Measurements from ENCODE around the gene BBS4.
"Not testable (repeated sequence)": the region's sequence is repeated elsewhere in the genome, so short reads cannot be mapped to it uniquely, and the experiment has no call there.

The BBS4 gene

DNA sequence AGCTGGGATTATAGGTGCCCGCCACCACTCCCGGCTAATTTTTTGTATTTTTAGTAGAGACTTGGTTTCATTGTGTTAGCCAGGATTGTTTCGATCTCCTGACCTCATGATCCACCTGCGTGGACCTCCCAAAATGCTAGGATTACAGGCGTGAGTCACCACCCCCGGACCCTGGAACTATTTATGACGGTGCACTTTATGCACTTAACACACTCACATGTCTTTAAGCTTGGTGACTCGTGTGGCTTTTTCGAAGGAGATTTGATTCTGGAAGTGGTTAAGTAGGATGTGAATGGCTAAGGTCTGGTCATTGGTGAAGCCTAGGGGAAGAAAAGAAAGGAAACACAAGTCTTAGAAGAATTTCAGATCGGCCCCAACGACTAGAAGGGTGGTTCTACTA lies 20.3 kb downstream of the BBS4 start:
- no peak for DNase-seq

DNA sequence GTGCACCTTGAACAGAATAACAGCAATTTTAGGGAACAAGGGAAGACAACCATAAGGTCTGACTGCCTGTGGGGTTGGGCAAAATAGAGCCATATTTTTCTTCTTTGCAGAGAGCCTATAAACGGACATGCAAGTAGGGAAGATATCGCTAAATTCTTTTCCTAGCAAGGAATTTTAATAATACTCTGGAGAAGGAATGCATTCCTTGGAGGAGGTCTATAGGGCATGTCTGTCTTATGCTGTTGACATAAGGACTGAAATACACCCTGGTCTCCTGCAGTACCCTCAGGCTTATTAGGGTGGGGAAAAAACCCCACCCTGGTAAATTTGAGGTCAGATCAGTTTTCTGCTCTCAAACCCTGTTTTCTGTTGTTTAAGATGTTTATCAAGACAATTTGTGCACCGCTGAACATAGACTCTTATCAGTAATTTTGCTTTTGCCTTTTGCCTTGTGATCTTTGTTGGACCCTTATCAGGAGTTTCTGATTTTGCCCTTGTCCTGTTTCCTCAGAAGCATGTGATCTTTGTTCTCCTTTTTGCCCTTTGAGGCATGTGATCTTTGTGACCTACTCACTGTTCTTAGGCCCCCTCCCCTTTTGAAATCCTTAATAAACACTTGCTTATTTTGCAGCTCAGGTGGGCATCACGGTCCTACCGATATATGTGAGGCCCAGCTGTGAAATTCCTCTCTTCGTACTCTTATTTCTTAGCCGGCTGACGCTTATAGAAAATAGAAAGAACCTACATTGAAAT lies 22.7 kb downstream of the BBS4 start:
- DNase-seq: not testable (repeated sequence)

DNA sequence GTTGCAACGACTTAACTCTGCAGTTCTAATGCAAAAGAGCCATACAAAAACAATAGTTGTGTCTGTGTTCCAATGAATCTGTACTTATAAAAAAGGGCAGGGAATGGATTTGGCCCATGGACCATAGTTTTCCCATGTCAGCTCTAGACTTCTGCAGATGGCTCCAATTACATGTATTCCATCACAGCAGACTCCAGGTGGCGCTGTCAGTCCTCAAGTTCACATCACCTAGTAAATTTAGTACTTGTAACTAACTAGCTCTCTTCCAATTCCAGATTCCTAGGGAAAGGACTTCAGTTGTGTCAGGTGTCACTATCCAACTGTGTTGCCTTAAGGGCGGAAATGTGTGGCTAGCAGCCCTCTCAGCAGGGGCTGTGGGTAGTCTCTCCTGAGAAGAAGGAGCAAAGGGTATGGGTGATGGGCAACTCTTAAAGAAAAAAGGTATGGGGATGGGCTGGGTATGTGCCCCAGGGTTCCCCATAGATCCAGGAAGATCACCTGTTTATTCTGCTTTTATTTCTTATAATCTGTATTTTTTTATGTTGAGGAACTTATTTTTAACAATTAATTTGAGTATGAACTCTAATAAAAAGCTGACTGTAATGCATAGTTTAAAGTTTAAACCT lies 36.2 kb downstream of the BBS4 start:
- peak; percentile 78 to 83 for DNase-seq

DNA sequence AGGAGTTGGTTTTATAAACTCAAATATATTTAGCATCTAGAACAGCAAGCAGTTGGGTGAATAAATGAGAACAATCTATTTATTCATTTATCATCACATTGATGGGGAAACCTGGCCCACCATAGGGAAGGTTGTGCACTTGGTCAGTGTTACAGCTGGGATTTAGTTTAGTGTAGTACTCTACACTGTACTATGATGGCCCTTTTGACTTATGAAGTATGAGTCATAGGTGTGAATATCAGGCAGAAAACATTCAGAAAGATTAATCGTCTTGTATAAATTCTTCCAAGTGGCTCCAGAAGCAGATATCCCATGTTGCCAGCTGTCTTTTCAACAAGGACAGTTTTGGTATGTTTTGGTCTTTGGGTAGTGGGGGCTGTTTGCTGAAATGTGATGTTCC lies 38.0 kb downstream of the BBS4 start:
- no peak for DNase-seq

DNA sequence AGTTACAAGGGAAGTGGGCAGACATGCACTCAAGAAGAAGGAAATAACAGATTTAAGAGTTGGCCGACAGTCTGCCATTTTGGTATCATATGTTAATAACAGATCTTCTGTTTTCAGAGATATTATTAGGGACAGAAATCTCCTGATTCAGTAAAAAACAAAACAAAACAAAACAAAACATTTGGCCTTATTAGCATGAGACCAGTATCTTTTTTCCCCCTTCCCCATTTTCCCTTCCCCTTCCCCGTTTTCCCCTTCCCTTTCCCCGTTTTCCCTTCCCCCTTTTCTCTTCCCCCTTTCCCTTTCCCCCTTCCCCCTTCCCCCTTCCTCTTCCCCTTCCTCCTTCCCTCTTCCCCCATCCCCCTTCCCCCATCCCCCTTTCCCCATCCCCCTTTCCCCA lies 39.4 kb downstream of the BBS4 start:
- DNase-seq: no peak

DNA sequence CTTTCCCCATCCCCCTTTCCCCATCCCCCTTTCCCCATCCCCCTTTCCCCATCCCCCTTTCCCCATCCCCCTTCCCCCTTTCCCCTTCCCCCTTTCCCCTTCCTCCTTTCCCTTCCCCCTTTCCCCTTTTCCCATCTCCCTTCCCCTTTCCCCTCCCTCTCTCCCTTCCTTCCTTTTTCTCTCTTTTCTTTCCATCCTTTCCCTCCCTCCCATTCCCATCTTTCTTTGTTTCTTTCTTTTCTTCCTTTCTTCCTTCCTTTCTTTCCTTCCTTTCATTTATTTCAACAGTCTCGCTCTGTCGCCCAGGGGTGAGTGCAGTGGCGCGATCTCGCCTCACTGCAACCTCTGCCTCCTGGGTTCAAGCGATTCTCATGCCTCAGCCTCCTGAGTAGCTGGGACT lies 39.8 kb downstream of the BBS4 start:
- DNase-seq: not testable (repeated sequence)

DNA sequence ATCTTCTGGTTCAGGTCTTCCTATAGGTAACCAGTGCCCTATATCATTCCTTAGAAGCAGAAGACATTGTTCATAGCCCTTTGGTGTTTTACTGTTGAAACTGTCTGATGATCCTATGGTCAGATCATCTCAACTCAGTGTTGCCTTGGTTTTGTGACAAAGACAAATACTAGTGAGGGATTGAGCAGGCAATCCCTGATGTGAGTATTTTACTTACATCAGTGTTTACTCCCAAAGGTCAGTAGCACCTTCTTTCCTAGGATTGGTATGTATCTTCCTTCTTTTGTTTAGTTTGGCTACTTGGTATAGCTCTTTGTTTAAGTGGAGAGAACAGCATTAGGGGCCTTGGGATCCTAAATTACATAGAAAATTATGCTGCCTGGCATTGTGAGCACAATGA lies 41.1 kb downstream of the BBS4 start:
- no peak for DNase-seq

DNA sequence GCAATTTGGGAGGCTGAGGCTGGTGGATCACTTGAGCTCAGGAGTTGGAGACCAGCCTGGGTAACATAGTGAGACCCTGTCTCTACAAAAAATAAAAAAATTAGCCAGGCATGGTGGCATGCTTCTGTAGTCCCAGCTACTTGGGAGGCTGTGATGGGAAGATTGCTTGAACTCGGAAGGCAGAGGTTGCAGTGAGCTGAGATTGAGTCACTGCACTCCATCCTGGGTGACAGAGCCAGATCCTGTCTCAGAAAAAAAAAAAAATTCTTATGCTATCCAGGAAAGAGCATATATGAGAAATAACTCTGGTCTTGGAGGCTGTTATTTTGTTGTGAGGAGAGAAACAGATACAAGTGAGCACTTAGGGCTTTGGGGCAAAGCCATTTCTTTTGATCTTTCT lies 42.2 kb downstream of the BBS4 start:
- not testable (repeated sequence) for DNase-seq

DNA sequence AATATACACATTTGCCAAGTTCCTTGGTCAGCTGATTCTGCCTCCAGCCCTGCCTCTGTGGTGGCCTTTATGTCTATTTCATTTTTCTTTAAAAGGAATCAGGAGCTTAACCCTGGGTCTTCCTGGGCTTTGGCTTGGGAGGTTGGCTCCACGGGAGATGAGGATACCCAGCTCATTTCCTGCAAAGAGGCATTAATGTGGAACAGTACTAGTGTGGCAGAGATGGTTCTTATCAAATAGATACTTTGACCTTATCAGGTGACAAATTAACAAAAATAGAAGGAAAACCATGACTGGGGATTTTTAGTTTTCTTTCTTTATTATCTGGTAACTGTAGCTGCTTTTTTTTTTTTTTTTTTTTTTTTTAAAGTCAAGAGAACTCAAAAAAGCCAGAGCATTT lies 42.8 kb downstream of the BBS4 start:
- no peak for DNase-seq

DNA sequence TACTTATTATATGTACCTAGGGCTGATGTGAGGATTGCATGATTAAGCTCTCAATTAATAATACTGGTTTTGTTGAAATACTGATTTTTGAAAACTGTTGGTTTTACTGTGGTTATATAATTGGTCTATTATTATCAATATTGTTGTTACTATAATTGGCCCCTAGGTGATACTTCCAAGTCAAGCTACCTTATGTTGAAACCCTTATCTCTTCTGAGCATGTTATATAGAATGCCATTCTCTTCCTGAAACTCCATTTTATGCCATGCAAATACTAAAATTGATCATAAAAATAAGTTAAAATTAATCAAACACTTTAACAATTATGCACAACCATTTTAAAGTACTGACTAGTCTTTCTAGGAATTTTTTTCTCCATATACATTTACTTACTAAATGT lies 46.1 kb downstream of the BBS4 start:
- no peak for DNase-seq

DNA sequence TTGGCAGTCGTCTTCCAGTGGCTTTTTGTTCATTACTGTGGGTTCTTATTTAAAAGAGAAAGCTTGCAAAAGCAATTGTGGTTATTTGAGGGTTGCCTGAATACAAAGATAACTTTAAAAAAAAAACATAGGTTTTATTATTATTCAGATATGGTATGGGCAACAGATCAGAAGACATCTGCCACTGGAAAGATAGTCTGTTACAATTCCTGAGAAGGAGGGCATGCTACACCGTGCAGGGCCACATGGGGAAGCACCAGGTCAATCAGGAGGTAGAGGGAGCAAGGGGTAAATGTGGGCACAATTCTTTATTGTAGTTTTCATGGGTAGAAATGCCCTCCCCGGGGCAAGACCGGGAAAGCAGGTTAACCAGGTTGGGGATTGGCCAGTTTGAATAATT lies 46.5 kb downstream of the BBS4 start:
- peak in 1 of 2 experiments; percentile 10 for DNase-seq

DNA sequence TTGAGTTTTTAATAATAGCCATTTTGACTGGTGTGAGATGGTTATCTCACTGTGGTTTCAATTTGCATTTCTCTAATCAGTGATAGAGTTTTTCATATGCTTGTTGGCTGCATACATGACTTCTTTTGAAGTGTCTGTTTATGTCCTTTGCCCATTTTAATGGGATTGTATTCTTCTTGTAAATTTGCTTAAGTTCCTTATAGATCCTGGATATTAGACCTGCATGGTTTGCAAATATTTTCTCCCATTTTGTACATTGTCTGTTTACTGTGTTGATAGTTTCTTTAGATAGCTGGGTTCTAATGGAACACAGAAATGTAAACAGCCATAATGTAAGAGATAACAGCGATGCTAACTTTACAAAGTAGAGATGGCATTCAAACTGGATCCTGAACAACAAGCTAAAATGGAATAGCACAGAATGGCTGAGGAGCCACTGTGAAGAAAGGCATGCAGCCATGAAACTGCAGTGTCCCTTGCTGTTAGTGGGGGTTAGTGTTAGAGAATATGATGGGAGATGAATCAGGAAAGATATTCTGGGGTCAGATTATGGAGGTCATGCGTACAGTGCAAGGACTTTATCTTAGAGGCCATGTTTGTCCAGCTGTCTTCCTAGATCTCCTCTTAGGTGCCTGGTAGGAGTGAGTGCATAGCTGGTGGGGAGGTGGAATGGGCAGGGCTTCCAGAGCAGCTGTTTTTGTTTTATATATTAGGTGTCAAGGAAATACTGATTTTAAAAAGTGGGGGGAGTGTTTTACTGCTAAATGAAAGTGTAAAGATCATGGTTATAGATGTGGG lies 48.1 kb downstream of the BBS4 start:
- DNase-seq: no peak

DNA sequence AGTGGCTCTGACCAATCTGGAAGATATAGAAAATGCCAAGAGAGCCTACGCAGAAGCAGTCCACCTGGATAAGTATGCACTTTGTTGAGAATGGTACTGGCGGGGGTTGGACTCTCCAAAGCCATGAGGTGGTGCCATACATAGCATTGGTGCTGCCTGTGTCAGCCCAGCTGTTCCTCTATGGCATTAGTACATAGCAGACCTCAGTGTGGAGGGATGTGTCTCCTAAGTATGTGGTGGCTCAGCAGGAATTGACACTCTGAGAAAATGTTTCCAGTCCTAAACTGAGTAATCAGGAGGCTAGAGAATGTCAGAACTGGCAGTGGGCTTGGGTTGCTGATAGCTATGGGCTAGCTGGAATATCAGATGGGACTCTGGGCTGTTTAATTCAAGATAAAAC lies 49.1 kb downstream of the BBS4 start:
- no peak for DNase-seq

DNA sequence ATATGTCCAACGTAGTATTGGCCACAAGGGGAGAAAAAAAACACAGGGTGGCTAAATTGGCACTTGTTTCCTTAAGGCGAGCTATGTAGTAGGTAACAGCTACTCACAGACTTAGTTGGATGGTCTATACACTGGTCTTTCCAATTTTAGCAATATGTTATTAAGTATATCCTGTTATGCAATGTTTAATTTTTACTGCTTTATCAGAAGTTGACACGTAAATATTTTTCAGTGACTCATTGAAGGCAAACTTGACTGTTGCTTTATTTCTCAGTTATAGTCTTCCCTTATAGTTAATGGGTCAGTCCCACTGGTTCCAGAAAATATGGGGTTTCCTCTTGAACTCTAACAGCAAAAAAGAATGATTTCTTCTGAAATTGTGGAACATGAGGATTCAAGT lies 51.1 kb downstream of the BBS4 start:
- DNase-seq: no peak

DNA sequence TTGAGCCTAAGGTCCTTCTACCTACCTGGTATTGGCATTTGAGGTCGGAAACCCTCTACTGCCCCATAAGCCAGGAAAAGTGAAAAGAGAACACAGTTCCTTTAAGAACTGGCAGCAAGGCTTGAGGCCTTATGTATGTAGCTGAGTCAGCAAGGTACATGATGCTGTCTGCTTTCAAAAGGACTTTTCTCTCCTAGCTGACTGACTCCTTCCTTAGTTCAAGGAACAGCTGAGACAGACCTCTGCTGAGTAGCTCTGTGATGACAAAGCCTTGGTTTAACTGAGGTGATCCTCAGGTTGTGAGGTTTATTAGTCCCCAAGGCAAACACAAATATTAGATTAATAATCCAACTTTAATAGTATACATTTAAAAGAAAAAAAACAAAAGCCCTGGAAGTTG lies 51.7 kb downstream of the BBS4 start:
- DNase-seq: no peak

DNA sequence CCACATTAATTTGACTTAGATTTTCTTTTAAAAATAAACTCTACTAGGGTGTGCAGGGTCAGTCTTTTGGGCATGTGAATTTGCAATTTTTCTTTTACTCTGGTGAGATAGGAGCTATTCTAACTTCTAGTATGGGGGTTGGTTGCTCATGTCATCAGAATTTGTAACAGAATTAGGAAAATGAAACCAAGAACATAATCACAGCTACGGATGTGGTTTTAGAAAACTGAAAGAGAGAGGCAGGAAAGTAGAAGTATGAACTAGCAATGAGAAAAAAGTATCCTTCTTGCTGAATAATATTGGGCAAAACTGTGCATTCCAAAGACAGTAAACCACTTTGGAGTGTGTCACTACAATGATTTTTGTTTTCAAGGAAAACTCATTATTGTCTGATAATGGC lies 54.2 kb downstream of the BBS4 start:
- no peak for DNase-seq

DNA sequence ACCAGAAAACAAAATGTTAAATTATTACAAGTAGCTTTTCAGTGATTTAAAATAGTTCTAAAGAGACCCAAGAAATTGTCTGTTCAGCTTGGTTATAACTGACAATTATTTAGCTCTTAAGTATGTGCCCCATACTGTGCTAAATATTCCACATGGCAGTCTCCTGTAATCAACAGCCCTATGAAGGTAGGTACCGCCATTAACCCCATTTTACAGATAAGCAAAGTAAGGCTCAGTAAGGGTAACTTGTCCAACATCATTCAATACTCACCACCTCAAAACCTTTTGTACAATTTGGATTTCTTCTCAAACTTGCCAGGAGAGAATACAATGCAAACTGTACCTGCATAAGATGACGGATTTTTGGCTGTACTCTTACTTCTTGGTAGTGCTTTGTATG lies 63.7 kb downstream of the BBS4 start:
- DNase-seq: no peak

DNA sequence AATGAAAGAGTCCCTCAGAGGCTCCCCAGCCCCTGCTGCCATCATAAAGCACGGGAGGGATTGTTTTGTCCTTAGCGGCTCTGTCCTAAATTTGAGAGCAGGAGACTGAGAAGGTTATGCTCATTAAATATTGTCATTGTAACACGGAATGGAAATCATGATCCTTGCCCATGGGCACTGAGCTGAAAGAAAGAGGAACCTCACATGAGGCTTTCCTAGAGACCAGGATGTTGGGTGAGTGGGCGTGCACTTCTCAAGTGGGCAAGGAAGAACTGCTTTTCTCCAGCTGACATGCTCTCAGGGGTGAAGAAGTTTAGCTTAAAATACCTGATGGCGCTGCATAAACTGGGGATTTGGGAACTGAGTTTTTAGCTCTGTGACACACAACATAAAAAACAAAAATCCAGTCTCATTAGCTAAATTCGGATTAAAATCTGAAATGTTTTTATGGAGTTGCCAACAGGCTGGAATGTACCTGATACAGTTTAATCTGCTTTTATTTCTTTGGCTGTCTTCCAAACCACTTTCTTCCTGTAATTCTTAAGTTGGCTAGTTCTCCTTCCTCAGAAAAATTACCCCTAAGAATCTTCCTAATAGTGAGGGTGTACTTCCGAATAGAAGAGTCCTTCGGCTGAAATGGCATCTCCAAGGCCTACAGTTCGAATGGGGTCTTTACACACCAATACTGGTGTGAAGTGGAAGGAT lies 65.9 kb downstream of the BBS4 start:
- peak; percentile 91 for DNase-seq

DNA sequence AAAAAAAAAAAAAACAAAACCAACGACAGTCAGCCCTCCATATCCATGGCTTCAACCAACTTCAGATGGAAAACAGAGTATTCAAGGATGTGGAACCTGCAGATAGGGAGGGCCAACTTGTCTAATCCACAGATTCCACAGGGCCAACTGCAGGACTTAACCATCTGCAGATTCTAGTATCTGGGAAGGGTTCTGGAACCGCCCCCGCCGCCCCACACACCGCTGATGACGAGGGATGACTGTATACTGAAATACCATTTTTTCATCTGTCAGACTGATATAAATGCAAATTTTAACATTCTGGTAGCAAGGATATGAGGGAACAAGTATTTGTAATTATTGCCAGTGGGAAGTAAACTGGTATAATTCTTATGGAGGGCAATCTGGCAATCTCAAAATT lies 68.1 kb downstream of the BBS4 start:
- DNase-seq: no peak

DNA sequence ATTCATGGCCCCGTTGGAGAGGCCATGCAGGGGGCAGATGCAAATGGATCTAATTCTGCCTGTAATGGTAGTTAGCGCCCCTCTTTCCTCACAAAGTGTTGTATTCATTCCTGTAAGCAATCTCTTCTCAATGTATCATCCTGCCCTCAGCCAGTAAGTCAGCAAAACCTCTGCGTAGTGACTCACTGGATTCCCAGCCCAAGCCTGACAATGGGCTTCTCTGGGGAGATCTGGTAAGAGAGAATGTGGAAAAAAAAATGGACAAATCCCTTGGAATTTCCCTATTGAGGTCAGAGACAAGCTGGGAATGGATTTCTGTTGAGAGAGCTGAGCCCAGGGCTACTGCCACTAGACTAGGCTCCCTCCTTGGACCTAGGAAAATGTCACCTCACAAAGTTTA lies 72.2 kb downstream of the BBS4 start:
- DNase-seq: no peak

DNA sequence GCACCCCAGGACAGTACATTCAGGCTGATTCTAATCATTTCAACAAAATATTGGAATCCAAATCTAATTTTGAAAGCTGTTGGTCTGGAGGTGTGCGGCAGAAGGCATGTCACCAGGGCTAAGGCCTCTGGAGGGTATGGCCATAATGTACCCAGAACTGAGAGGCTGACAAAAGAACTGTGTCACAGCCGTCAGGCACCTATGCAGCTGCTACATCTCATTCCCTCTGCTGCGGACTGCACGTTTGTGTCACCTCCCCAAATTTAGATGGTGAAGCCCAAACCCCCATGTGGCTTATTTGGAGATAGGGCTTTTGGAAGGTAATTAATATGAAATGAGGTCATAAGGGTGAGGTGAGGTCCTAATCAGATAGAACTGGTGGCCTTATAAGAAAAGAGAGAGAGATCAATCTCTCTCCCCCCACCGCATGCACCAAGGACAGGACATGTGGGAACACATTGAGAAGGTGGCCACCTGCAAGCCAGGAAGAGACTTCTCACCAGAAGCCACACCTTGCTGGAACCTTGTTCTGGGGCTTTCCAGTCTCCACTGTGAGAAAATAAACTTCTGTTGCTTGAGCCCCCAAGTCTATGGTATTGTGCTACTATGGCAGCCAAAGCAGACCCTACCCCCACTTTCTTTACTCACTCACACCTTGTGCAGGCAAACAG lies 74.7 kb downstream of the BBS4 start:
- DNase-seq: no peak

DNA sequence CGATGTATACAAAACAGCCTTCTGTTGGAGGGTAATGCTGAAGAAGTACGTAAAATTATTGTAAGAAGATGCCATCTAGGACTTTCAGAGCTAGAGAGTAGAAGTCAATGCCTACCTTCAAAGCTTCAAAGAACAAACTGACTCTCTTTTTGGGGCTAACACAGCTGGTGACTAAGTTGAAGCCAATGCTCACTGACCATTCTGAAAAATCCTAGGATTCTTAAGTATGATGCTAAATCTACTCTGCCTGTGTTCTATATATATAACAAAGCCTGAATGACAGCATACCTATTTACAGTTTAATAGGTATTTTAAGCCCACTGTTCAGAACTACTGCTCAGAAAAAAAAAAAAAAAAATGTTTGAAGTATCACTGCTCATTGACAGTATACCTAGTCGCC lies 78.6 kb downstream of the BBS4 start:
- no peak for DNase-seq

DNA sequence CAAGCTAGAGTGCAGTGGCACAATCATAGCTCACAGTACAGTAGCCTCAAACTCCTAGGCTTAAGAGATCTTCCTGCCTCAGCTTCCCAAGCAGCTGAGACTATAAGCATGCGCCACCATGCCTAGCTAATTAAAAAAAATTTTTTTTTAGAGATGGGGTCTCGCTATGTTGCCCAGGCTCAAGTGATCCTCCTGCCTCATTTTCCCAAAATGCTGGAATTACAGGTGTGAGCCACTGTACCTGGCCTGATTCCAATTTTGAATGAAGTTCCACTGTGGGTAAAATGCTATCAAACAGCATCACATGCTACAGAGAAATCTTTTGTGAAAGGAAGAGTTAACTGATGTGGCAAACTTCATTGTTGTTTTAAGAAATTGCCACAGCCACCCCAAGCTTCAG lies 80.0 kb downstream of the BBS4 start:
- DNase-seq: no peak
